OCI-LY7 (cell line): ENCODE data around the gene ACBD6. TPM values are rescaled to one million over a fixed set of nuclear protein-coding genes. Genes with fewer than 3 reads are reported as not detected.
"Not testable (repeated sequence)": the region's sequence is repeated elsewhere in the genome, so short reads cannot be mapped to it uniquely, and the experiment has no call there.

Experiments
- BruUV-seq: library from RNA; stranded (reverse); fragments of 400-500 nt; replicated peaks from 2 replicates; lab custom pipeline; 2021; lab: Mats Ljungman, UMichigan
- CTCF ChIA-PET: fragments of 300-600 bp; sonication (Branson Sonifier 250); formaldehyde crosslinking; loops from one replicate; lab custom pipeline; 2022; ENCODE audit warnings: antibody characterized with exemption; ENCODE audit not compliant: unreplicated experiment; lab: Charles Lee
- POLR2A ChIA-PET: fragments of 300-600 bp; sonication (Branson Sonifier 250); formaldehyde crosslinking; loops from one replicate; lab custom pipeline; 2022; ENCODE audit warnings: antibody characterized with exemption; lab: Charles Lee
- DNase-seq: peaks from one replicate; pipeline ENCODE4 v3.0.0-alpha.2; 2015; ENCODE audit warnings: low spot score
- H2AFZ ChIP-seq: fragments of 200-600 bp; sonication (generic), shearing (Covaris generic); 2 replicates; pipeline ENCODE4 v1.6.1; 2014; ENCODE audit warnings: mild to moderate bottlenecking, antibody characterized with exemption, low read length, moderate library complexity
- H3K27ac ChIP-seq: fragments of 200-600 bp; sonication (generic); 2 replicates; pipeline ENCODE4 v1.5.1; 2014; ENCODE audit warnings: mixed run types, low read depth, mild to moderate bottlenecking, moderate library complexity, low read length, inconsistent platforms; ENCODE audit not compliant: poor library complexity, severe bottlenecking
- H3K36me3 ChIP-seq: fragments of 200-600 bp; sonication (generic); 2 replicates; pipeline ENCODE4 v1.6.1; 2014; ENCODE audit warnings: mild to moderate bottlenecking, antibody characterized with exemption, low read length, moderate library complexity, mixed read lengths; ENCODE audit not compliant: insufficient read depth
- H3K4me1 ChIP-seq: fragments of 200-600 bp; sonication (generic); 2 replicates; pipeline ENCODE4 v1.5.1; 2014; ENCODE audit warnings: mild to moderate bottlenecking, low read length; ENCODE audit not compliant: insufficient read depth, poor library complexity, severe bottlenecking
- H3K4me2 ChIP-seq: fragments of 200-600 bp; sonication (generic); 2 replicates; pipeline ENCODE4 v1.6.1; 2014; ENCODE audit warnings: mild to moderate bottlenecking, low read length
- H3K4me3 ChIP-seq: fragments of 200-600 bp; sonication (generic); 2 replicates; pipeline ENCODE4 v1.5.1; 2014; ENCODE audit warnings: mild to moderate bottlenecking, low read depth, low read length; ENCODE audit not compliant: poor library complexity, severe bottlenecking
- H3K79me2 ChIP-seq: fragments of 200-600 bp; sonication (generic); 2 replicates; pipeline ENCODE4 v1.6.1; 2016; ENCODE audit warnings: low read depth, mild to moderate bottlenecking, low read length, moderate library complexity, mixed read lengths; ENCODE audit not compliant: insufficient read depth
- H3K9me2 ChIP-seq: fragments of 200-600 bp; sonication (generic); 2 replicates; pipeline ENCODE4 v1.6.1; 2016; ENCODE audit warnings: mild to moderate bottlenecking, low read length, mixed read lengths; ENCODE audit not compliant: insufficient read depth
- H3K9me3 ChIP-seq: fragments of 200-600 bp; sonication (generic); 2 replicates; pipeline ENCODE4 v1.6.1; 2014; ENCODE audit warnings: mild to moderate bottlenecking, mixed run types, low read length, mixed read lengths
- H4K20me1 ChIP-seq: fragments of 200-600 bp; sonication (generic); 2 replicates; pipeline ENCODE4 v1.6.1; 2014; ENCODE audit warnings: mild to moderate bottlenecking, antibody characterized with exemption, low read length, moderate library complexity, mixed read lengths; ENCODE audit not compliant: insufficient read depth
- CTCF ChIP-seq: fragments of 200-600 bp; sonication (generic); conservative IDR thresholded peaks from 2 replicates; pipeline ENCODE4 v1.5.1; 2014; ENCODE audit warnings: mild to moderate bottlenecking, antibody characterized with exemption, low read length, moderate library complexity, mixed read lengths
- EZH2phosphoT487 ChIP-seq: fragments of 200-600 bp; sonication (generic); IDR thresholded peaks from 2 replicates; pipeline ENCODE4 v1.6.1; 2018; ENCODE audit warnings: low read depth, borderline replicate concordance, mild to moderate bottlenecking, mixed run types, antibody characterized with exemption, low read length, moderate library complexity, mixed read lengths
- intact Hi-C: fragments of 100-400 bp; cut with micrococcal nuclease; formaldehyde crosslinking; loops from one replicate; pipeline ENCODE4 v1.10.0; 2022; ENCODE audit not compliant: unreplicated experiment
- total RNA-seq, 2 experiments: library from RNA; depleted of rRNA in 1 of 2; stranded (reverse); fragments of >200 nt in 1 of 2; shearing (Covaris generic) in 1 of 2; gene quantifications; 2 replicates each; pipeline ENCODE4 v1.2.3, GENCODE V29; 2014 to 2022

ACBD6 gene
- total RNA-seq, 2 experiments from 2014 or later: 61.2 to 78.4 TPM

DNA sequence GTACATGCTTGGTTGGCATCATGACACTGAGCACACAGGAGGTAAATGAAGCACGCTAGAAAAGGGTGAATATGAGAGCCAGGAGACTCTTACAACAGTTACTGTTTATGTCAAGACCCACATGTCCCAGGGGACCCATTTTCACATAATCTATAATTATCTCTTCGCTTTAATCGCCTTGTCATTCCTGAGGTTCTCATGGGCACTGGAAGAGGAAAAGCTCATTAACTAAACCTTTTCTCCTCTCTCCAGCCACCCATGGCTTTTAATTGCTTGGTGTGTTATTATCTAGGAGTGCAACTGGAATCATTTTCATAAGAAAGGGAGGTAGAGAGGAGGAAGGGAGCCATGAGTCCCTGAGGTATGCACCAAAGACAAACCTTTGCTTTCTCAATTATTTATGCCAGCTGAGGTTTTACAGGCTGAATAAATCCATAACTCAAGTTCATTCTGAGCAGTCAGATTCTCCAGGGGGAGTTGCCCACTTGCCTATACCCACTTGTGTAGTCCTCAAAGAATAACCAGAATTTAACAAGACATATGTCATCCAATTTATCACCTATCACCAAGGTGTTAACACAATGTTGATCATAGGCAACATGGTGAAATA lies 77.4 kb downstream of the ACBD6 start:
- Histone ChIP-seq H3K36me3 (peaks cover 24% of the 10 kb centered on the region), H4K20me1 (no peaks in the 10 kb centered on the region), H3K79me2 (no peaks in the 10 kb centered on the region), H2AFZ (no peak overlapping the region), H3K4me2 (no peak overlapping the region), H3K4me1 (no peaks in the 10 kb centered on the region), H3K9me2 (no peaks in the 10 kb centered on the region), H3K27ac (no peak overlapping the region), H3K4me3 (no peak overlapping the region), H3K9me3 (no peaks in the 10 kb centered on the region)
- ChIA-PET CTCF (no interaction called here), POLR2A (interaction anchor here (0.9 kb wide), 1 partner anchor 127 kb away, joined by 3 read pairs; no protein-coding TSS in a partner anchor)
- no TSS peak for BruUV-seq
- TF ChIP-seq CTCF (no peak), EZH2phosphoT487 (no peak)
- intact Hi-C loops: no loop called here
- DNase-seq: no peak

GRCh38 chr1:180421614-180422013 lies 80.8 kb downstream of the ACBD6 start:
- Histone ChIP-seq H3K27ac (no peak overlapping the region), H2AFZ (no peak overlapping the region), H3K79me2 (no peaks in the 10 kb centered on the region), H3K4me1 (no peaks in the 10 kb centered on the region), H3K4me3 (no peak overlapping the region), H3K9me2 (no peaks in the 10 kb centered on the region), H3K36me3 (peaks cover 16% of the 10 kb centered on the region), H4K20me1 (no peaks in the 10 kb centered on the region), H3K9me3 (no peaks in the 10 kb centered on the region), H3K4me2 (no peak overlapping the region)
- ChIA-PET CTCF (no interaction called here), POLR2A (interaction anchor here (0.7 to 0.8 kb wide), 2 partner anchors 9 to 319 kb away, joined by 3 read pairs; no protein-coding TSS in a partner anchor)
- no TSS peak for BruUV-seq
- no peak for DNase-seq
- intact Hi-C loops: no loop called here
- no peak for TF ChIP-seq EZH2phosphoT487
- no peak for TF ChIP-seq CTCF

- POLR2A ChIA-PET: interaction anchor here (0.8 kb wide), 1 partner anchor 8 kb away, joined by 3 read pairs; no protein-coding TSS in a partner anchor
- H3K9me3 ChIP-seq, H2AFZ ChIP-seq, BruUV-seq, DNase-seq, H4K20me1 ChIP-seq, H3K27ac ChIP-seq, H3K4me2 ChIP-seq, H3K79me2 ChIP-seq, H3K4me1 ChIP-seq, H3K4me3 ChIP-seq, CTCF ChIA-PET, intact Hi-C loops, H3K9me2 ChIP-seq: not testable (repeated sequence)
- peaks cover 16% of the 10 kb centered on the region for H3K36me3 ChIP-seq
These were observed 81.2 kb downstream of the ACBD6 start for GRCh38 chr1:180421145-180421544.
